GM19193 (cell line): ENCODE data around the gene PEAK3.

Experiments used
- POLR2A ChIP-seq: IDR thresholded peaks from 4 replicates; pipeline ENCODE4 v1.6.1; 2011; ENCODE audit not compliant: insufficient read depth, insufficient read length; ENCODE audit errors: extremely low read depth

PEAK3 gene

GRCh38 chr19:2282062-2282861 is at the start of gene PEAK3:
Gene PEAK3, minus strand, starts transcription at chr19:2282175. Its CDS starts 1,244 bp downstream, at chr19:2280931.
- TF ChIP-seq POLR2A: no peak

DNA sequence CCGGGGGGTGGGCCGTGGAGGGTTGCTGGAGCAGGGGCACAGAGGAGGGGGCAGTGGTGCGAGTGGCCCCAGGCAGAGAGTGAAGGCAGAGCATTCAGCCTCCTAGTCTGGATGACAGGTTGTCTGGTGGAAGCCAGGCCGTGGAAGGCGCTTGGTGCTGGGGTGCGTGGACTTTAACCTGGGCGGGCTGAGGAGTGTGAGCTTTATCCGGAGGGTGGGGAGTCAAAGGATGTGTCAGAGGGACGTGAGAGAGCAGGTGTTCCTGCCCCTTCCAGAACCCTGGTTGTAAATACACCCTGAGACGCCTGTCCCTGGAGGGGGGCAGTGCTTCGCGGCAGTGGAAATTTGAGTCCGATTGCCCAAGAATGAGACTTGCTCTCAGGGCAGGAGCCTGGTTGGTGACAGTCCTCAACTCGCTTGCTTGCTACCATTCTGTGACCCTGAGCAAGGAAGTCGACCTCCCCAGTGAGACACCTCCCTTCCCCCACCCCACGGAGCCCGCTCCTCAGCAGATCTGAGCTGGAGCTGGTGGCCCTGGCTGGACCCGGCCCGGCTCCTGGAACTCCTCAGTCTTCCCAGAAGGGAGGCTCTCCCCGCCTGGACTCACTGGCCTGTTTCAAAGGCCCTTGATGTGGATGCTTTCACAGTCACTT is 48.8 kb upstream of the PEAK3 start:
- TF ChIP-seq POLR2A: no peak

GRCh38 chr19:2330255-2330631 is 48.3 kb upstream of the PEAK3 start:
- TF ChIP-seq POLR2A: no peak

- TF ChIP-seq POLR2A: no peak
Observed at GRCh38 chr19:2329501-2329916, 47.5 kb upstream of the PEAK3 start.

- TF ChIP-seq POLR2A: no peak
Observed at GRCh38 chr19:2329149-2329478, 47.1 kb upstream of the PEAK3 start.

GRCh38 chr19:2328401-2329148 is 46.6 kb upstream of the PEAK3 start, which contains the start of the genes LSM7 and SPPL2B:
Gene LSM7, minus strand, starts transcription at chr19:2328586. Its CDS starts 20 bp downstream, at chr19:2328566.
Gene SPPL2B, plus strand, starts transcription at chr19:2328684. Its CDS starts 26 bp downstream, at chr19:2328710.
- peak; percentile 89 for TF ChIP-seq POLR2A

- TF ChIP-seq POLR2A: no peak
Observed at GRCh38 chr19:2327773-2328400, 45.9 kb upstream of the PEAK3 start.

- TF ChIP-seq POLR2A: no peak
Observed at GRCh38 chr19:2326699-2327360, 44.9 kb upstream of the PEAK3 start.

DNA sequence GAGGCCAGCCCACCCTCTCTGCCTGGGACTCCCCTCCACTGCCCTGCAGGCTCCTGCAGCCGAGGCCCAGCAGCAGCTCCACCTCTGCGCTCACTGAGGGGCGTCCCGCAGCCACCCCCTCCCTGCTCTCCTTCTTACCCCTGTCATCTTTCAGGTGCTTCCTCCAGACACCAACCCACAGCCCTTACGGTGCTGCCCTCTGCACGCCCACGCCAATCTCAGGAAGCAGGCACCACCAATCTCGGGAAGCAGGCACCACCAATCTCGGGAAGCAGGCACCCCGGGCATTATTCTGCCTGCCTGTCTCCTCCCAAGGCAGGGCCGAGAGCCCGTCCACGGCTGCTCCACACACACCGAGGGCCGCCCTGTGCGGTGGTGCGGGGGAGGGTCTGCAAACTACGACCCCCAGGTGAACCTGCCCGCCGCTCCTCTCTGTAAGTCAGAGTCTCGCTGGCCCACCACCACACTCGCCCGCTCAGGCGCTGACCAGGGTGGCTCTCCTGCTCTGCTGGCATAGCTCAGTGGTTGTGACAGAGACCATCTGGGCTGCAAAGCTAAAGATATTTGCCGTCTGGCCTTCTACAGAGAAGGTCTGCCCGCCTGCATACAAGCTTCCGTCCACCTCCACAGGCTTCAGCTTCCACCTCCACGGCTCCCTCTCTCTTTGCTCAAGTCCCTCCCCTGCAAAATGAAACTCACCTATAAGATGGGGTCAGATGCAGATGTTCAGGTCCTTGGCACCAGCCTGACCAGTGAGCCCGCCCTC is 43.5 kb upstream of the PEAK3 start:
- no peak for TF ChIP-seq POLR2A

DNA sequence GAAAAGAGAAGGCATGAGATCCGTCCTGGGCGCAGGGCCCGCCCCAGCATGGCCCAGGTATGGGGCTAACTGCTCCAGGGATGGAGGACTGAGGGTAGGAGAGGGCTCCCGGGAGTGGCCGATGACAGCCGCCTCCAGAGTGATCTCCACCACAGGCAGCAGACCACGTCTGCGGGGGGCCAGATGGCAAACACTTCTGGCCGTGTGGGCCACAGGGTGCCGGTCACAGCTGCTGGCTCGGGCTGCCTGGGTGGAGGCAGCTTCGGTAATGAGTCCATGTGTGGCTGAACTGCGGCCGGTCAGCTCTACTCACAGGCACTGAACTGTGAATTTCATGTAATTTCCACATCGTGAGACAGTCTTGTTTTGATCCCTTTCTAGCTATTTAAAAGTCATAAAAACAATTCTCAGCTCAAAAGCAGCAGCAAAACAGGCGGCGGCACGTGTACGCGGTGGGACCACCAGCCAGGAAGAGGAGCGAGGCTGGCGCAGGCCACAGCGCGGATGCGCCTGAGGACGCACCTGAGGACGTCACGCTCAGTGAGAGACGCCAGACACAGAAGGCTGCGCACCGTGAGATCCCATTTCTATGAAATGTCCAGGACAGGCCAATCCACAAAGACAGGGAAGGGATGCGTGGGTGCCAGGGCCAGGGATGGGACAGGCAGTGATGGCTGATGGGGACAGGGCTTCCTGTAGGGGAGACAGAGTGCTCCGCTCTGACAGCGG is 42.4 kb upstream of the PEAK3 start:
- TF ChIP-seq POLR2A: no peak

DNA sequence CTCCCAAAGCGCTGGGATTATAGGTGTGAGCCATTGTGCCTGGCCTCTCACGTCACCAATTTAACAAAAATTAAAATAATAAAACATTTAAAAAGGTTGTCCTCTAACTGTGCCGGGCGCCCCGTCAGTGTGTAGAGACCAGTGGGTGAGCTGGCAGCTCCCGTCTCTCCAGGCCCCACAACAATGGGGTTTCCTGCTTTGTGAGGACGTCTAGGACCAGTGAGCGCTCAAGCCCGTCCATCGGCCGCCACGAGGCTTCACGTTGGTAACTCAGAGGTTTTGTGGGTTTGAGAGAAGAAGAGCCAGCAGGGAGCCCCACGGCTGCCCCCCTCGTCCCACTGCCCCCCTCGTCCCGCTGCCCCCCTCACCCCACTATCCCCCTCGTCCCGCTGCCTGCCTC is 41.7 kb upstream of the PEAK3 start:
- TF ChIP-seq POLR2A: no peak

DNA sequence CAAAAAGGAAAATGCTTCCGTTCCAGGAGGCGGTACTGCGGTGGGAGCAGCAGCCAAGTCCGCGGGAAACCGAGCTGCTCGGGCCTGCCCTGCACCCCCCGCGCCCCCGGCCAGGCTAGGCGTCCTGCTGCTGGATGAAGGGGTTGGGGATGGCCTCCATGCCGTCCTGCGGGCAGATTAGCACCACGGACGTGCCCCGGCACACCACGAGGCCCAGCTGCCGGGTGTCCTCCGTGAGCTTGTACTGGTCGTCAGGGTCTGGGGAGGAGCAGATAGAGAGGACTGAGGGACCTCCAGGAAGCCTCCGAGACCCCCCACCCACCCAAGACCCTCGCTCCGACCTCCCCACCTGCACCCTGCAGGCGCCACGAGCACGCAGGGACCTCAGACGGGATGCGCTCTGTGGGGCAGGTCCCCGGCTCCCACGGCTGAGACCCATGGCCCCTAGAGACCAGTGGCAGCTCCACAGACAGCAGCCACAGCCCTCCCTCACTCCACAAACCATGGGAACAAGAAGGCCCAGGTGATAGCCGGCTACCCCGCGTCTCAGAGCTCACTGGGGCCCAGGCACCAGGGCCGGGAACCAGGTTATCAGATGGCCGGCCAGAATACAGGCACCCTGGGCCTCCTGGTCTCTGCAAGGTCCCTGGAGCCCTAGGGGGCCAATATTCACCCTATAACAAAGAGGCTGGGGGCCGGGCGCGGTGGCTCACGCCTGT is 39.7 kb upstream of the PEAK3 start:
- no peak for TF ChIP-seq POLR2A
